Activated T-cell treated with anti-CD3 and anti-CD28 coated beads, Interleukin-2, amount 50 U/mL, for 72 hours (primary cell): ENCODE data around the gene SSBP1. TPM values are rescaled to one million over a fixed set of nuclear protein-coding genes. Genes with fewer than 3 reads are reported as not detected.
A peak's percentile ranks its signal among the peaks of the same experiment; 100 is the strongest.
"Not testable (repeated sequence)": the region's sequence is repeated elsewhere in the genome, so short reads cannot be mapped to it uniquely, and the experiment has no call there.

ENCODE experiments used
- ATAC-seq, 2 donors: fragments of 150-1000 bp; cut with Tn5 transposase; replicated peaks in 1 of 2; 2 replicates each; pipeline ENCODE4 v1.10.0; 2021; ENCODE audit warnings: moderate library complexity in 2 of 2, mild to moderate bottlenecking in 1 of 2
- DNase-seq, 2 donors: peaks; one replicate each; pipeline ENCODE4 v3.0.0; 2021 to 2022; ENCODE audit warnings: mixed read lengths in 1 of 2
- H3K27ac Mint-ChIP-seq: one replicate; pipeline ENCODE4 v1.8.0; 2022; ENCODE audit warnings: mild to moderate bottlenecking, moderate library complexity, mixed read lengths
- H3K27me3 Mint-ChIP-seq: one replicate; pipeline ENCODE4 v1.8.0; 2022; ENCODE audit warnings: low read depth, mixed read lengths
- H3K36me3 Mint-ChIP-seq, 2 donors: one replicate each; pipeline ENCODE4 v1.8.0; 2022; ENCODE audit warnings: mixed read lengths in 2 of 2, mild to moderate bottlenecking in 1 of 2; ENCODE audit not compliant: insufficient read depth in 2 of 2
- H3K4me1 Mint-ChIP-seq: one replicate; pipeline ENCODE4 v1.8.0; 2022; ENCODE audit warnings: low read depth, mixed read lengths
- H3K4me3 Mint-ChIP-seq, 2 donors: one replicate each; pipeline ENCODE4 v1.8.0; 2022; ENCODE audit warnings: mild to moderate bottlenecking in 2 of 2, mixed read lengths in 2 of 2, moderate library complexity in 2 of 2
- H3K9me3 Mint-ChIP-seq, 2 donors: one replicate each; pipeline ENCODE4 v1.8.0; 2022; ENCODE audit warnings: mixed read lengths in 2 of 2
- total RNA-seq, 2 donors: library from RNA; stranded (reverse); gene quantifications; one replicate each; pipeline ENCODE4 v1.2.3, GENCODE V29; 2022

Gene SSBP1
- total RNA-seq, 2 donors from 2014 or later = 126 to 131 TPM

GRCh38 chr7:141752634-141753033 lies 14.5 kb downstream of the SSBP1 start:
- H3K9me3 Mint-ChIP-seq = peaks cover 1 to 7% of the 10 kb centered on the region in 2 donors

GRCh38 chr7:141754939-141755338 lies 16.8 kb downstream of the SSBP1 start:
- no peak overlapping the region for H3K4me3 Mint-ChIP-seq
- H3K9me3 Mint-ChIP-seq = peaks cover 1 to 7% of the 10 kb centered on the region in 2 donors
- ATAC-seq (no peak), DNase-seq (peak in 1 of 2 donors; percentile 5)
- no peak overlapping the region for H3K27ac Mint-ChIP-seq
- H3K36me3 Mint-ChIP-seq = peaks cover 39 to 46% of the 10 kb centered on the region in 2 donors
- no peaks in the 10 kb centered on the region for H3K27me3 Mint-ChIP-seq
- H3K4me1 Mint-ChIP-seq = no peaks in the 10 kb centered on the region

More at GRCh38 chr7:141752634-141753033, 14.5 kb downstream of the SSBP1 start:
- ATAC-seq = no peak
- H3K27ac Mint-ChIP-seq = no peak overlapping the region
- H3K27me3 Mint-ChIP-seq = no peaks in the 10 kb centered on the region
- DNase-seq = no peak
- H3K36me3 Mint-ChIP-seq = peaks cover 43 to 51% of the 10 kb centered on the region in 2 donors
- H3K4me3 Mint-ChIP-seq = no peak overlapping the region
- no peaks in the 10 kb centered on the region for H3K4me1 Mint-ChIP-seq

- no peaks in the 10 kb centered on the region for H3K9me3 Mint-ChIP-seq
- no peaks in the 10 kb centered on the region for H3K27me3 Mint-ChIP-seq
- no peak for DNase-seq
- no peak within 1 kb of the TSS for H3K4me3 Mint-ChIP-seq
- ATAC-seq = no peak
- peaks cover 11 to 15% of the 10 kb centered on the region in 2 donors for H3K36me3 Mint-ChIP-seq
- H3K4me1 Mint-ChIP-seq = no peaks in the 10 kb centered on the region
- peak within 1 kb of the TSS; percentile 14 for H3K27ac Mint-ChIP-seq
Measured at GRCh38 chr7:141763797-141764196, 25.6 kb downstream of the SSBP1 start, which contains the start of gene TAS2R3. TAS2R3 (plus strand) TSS chr7:141764097; CDS start chr7:141764159, 62 bp downstream.

GRCh38 chr7:141770083-141770583 lies 32.0 kb downstream of the SSBP1 start:
- H3K9me3 Mint-ChIP-seq, H3K27me3 Mint-ChIP-seq, ATAC-seq, H3K27ac Mint-ChIP-seq, H3K4me3 Mint-ChIP-seq, H3K4me1 Mint-ChIP-seq, DNase-seq: not testable (repeated sequence)
- peaks cover 7 to 27% of the 10 kb centered on the region in 2 donors for H3K36me3 Mint-ChIP-seq

GRCh38 chr7:141776374-141776773 lies 38.2 kb downstream of the SSBP1 start, which contains the start of gene TAS2R4:
TAS2R4 (plus strand) TSS chr7:141776674; CDS start chr7:141778489, 1,815 bp downstream.
- ATAC-seq = no peak

GRCh38 chr7:141785706-141786552 lies 47.8 kb downstream of the SSBP1 start:
- no peak for ATAC-seq
- Mint-ChIP-seq H3K27me3 (no peaks in the 10 kb centered on the region), H3K27ac (no peak overlapping the region), H3K36me3 (no peaks in the 10 kb centered on the region), H3K4me1 (no peaks in the 10 kb centered on the region), H3K9me3 (no peaks in the 10 kb centered on the region), H3K4me3 (no peak overlapping the region)
- peak; percentile 10 to 14 for DNase-seq

More at GRCh38 chr7:141776374-141776773, 38.2 kb downstream of the SSBP1 start, which contains the start of gene TAS2R4:
- DNase-seq = no peak
- Mint-ChIP-seq H3K27me3 (no peaks in the 10 kb centered on the region), H3K9me3 (peaks cover 0 to 3% of the 10 kb centered on the region in 2 donors), H3K27ac (no peak within 1 kb of the TSS), H3K4me1 (no peaks in the 10 kb centered on the region), H3K36me3 (peaks cover 14 to 28% of the 10 kb centered on the region in 2 donors), H3K4me3 (no peak within 1 kb of the TSS)

- H3K27me3 Mint-ChIP-seq = no peaks in the 10 kb centered on the region
- ATAC-seq (no peak), DNase-seq (no peak)
- no peak overlapping the region for H3K4me3 Mint-ChIP-seq
- H3K4me1 Mint-ChIP-seq = no peaks in the 10 kb centered on the region
- no peaks in the 10 kb centered on the region for H3K36me3 Mint-ChIP-seq
- H3K9me3 Mint-ChIP-seq = no peaks in the 10 kb centered on the region
- H3K27ac Mint-ChIP-seq = no peak overlapping the region
Measured at GRCh38 chr7:141788296-141788695, 50.1 kb downstream of the SSBP1 start.

- H3K27me3 Mint-ChIP-seq = no peaks in the 10 kb centered on the region
- H3K4me3 Mint-ChIP-seq = no peak within 1 kb of the TSS
- no peaks in the 10 kb centered on the region for H3K4me1 Mint-ChIP-seq
- no peaks in the 10 kb centered on the region for H3K9me3 Mint-ChIP-seq
- ATAC-seq = no peak
- DNase-seq = no peak
- H3K27ac Mint-ChIP-seq = no peak within 1 kb of the TSS
- peaks cover 0 to 2% of the 10 kb centered on the region in 2 donors for H3K36me3 Mint-ChIP-seq
Measured at GRCh38 chr7:141789917-141790316, 51.8 kb downstream of the SSBP1 start, which contains the start of gene TAS2R5. TAS2R5 (plus strand) TSS chr7:141790217; CDS start chr7:141790362, 145 bp downstream.

- H3K36me3 Mint-ChIP-seq = peaks cover 2 to 4% of the 10 kb centered on the region in 2 donors
- no peaks in the 10 kb centered on the region for H3K9me3 Mint-ChIP-seq
- H3K27me3 Mint-ChIP-seq = no peaks in the 10 kb centered on the region
- ATAC-seq (no peak), DNase-seq (no peak)
- no peak overlapping the region for H3K4me3 Mint-ChIP-seq
- H3K4me1 Mint-ChIP-seq = no peaks in the 10 kb centered on the region
- H3K27ac Mint-ChIP-seq = no peak overlapping the region
Measured at GRCh38 chr7:141792526-141792925, 54.4 kb downstream of the SSBP1 start.

Other genes with a start within 250 kb of the SSBP1 start
- gene AGK, start 186.9 kb upstream of the SSBP1 start, total RNA-seq = 10 to 100 TPM; 34.8 to 48.5 TPM
- 10 to 100 TPM; 43.2 to 48.7 TPM for gene DENND11, start 36.2 kb upstream of the SSBP1 start, total RNA-seq
- gene WEE2, start 30.0 kb upstream of the SSBP1 start, total RNA-seq = not detected
- 1 to 10 TPM; 1.8 TPM for gene TAS2R3, start 25.7 kb downstream of the SSBP1 start, total RNA-seq
- gene TAS2R4, start 38.3 kb downstream of the SSBP1 start, total RNA-seq = 1 to 10 TPM; 1.1 to 1.4 TPM
- gene TAS2R5, start 51.9 kb downstream of the SSBP1 start, total RNA-seq = 1 to 10 TPM; 1.3 to 2.3 TPM
- gene PRSS37, start 103.1 kb downstream of the SSBP1 start, total RNA-seq = not detected
- gene OR9A4, start 178.0 kb downstream of the SSBP1 start, total RNA-seq = not detected
- not detected for gene CLEC5A, start 208.6 kb downstream of the SSBP1 start, total RNA-seq
- not detected for gene TAS2R38, start 235.4 kb downstream of the SSBP1 start, total RNA-seq